Epithelial cell of esophagus (primary cell): ENCODE measurements around the gene LRRC1.

Experiments used
- DNase-seq: peaks from one replicate; pipeline ENCODE4 v3.0.0; 2010; ENCODE audit warnings: low read depth
- H3K4me3 ChIP-seq: 2 replicates; pipeline ENCODE4 v1.5.1; 2011; ENCODE audit warnings: mild to moderate bottlenecking, low read length, control low read depth
- TF ChIP-seq, protein P1 (sequence below): IDR thresholded peaks from 2 replicates; pipeline ENCODE4 v1.5.1; 2011; ENCODE audit warnings: low read depth, mild to moderate bottlenecking, low read length, control low read depth, inconsistent platforms; ENCODE audit not compliant: insufficient read depth; ENCODE audit errors: missing control alignments

The LRRC1 gene

DNA sequence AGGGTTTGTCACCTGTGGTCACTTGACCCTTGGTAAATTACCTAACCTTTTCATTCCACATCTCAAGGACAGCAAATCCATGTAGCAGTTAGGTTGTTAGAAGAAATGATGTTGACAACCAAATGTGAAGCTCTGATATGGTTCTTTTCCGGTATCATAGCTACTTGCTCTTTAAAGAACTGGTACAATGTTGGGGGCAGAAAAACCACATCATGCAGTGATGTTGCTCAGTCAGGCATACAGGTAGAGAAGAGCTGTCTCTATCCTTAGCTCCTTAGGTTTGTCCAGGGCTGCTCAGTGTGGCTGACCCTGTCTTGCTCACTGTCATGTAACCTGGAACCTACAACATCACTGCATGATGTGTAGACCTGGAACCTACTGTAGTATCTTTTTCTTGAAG is 135.5 kb downstream of the LRRC1 start:
- no peak overlapping the region for H3K4me3 ChIP-seq
- no peak for DNase-seq
- TF ChIP-seq, protein P1, sequence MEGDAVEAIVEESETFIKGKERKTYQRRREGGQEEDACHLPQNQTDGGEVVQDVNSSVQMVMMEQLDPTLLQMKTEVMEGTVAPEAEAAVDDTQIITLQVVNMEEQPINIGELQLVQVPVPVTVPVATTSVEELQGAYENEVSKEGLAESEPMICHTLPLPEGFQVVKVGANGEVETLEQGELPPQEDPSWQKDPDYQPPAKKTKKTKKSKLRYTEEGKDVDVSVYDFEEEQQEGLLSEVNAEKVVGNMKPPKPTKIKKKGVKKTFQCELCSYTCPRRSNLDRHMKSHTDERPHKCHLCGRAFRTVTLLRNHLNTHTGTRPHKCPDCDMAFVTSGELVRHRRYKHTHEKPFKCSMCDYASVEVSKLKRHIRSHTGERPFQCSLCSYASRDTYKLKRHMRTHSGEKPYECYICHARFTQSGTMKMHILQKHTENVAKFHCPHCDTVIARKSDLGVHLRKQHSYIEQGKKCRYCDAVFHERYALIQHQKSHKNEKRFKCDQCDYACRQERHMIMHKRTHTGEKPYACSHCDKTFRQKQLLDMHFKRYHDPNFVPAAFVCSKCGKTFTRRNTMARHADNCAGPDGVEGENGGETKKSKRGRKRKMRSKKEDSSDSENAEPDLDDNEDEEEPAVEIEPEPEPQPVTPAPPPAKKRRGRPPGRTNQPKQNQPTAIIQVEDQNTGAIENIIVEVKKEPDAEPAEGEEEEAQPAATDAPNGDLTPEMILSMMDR, result no peak

DNA sequence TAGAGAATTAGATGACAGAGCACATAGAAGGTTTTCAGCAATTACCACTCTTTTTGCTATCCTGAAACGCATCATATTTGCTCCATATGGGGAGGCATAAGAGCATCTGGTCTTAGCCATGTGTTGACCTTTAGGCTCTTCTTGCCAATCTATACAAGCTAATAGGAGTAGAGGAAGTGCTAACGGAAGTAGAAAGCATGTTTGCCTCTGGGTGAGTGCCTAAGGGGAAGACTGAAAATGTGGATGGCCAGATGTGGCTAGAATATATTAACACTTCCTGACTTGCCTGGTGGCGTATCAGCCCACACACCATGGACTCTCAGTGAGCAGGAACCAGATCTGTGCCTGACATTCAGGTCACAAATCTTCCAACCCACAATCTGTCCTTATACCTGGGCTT is 136.3 kb downstream of the LRRC1 start:
- TF ChIP-seq, protein P1, result no peak
- DNase-seq, result no peak
- no peak overlapping the region for H3K4me3 ChIP-seq

DNA sequence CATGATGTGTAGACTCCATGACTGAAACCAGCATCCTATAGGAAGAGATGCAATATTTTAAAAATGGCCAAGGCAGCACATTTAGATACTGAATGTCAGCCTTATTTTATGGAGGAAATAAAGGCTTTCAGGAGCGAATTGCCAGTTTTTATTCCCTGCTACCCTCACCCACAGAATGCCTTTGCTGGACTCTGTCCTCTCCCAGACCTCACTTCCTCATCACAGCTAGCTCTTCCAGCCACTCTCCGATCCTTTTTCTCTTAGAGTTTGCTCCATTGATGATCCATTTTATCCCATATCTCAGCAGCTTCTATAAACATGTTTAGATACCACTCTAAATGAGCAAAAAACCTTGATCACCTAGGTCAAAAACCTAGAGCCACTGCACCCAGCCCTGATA is 137.7 kb downstream of the LRRC1 start:
- no peak for DNase-seq
- H3K4me3 ChIP-seq, result no peak overlapping the region
- TF ChIP-seq, protein P1, result no peak

DNA sequence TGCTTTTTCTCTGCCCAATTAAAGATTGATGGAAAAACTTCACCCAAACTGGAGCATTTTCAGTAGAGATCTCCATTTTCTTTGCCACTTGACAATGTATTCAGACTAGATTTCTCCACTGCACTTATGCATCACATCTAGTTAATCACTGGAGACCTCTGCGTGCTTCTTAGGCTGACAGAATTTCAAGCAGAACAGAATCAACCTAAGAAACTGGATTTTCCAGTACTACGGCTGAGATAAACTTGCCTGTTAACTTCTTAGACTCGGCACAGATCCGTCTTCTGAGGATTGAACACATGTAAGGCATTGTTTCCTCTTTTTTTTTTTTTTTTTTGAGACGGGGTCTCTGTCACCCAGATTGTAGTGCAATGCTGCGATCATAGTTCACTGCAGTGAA is 139.2 kb downstream of the LRRC1 start:
- TF ChIP-seq, protein P1, result no peak
- no peak overlapping the region for H3K4me3 ChIP-seq
- peak; percentile 73 for DNase-seq

DNA sequence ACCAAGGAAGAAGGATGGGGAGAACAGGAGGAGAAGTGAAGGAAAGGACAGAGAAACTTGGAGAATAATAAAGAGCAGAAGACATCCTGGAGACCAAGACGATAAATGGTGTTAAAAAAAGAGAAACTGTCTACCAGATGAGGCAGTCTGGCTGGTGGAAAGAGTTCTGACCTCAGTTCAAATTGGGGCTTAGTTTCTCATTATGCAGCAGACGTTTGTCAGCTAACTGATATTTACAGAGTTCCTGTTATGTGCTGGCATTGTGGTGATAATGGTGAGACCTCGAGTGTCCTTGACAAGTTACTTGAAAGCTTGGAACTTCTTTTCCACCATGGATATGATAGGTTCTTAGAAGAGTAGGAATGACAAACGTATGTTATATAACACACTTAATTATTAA is 142.7 kb downstream of the LRRC1 start:
- no peak overlapping the region for H3K4me3 ChIP-seq
- TF ChIP-seq, protein P1, result no peak
- no peak for DNase-seq

DNA sequence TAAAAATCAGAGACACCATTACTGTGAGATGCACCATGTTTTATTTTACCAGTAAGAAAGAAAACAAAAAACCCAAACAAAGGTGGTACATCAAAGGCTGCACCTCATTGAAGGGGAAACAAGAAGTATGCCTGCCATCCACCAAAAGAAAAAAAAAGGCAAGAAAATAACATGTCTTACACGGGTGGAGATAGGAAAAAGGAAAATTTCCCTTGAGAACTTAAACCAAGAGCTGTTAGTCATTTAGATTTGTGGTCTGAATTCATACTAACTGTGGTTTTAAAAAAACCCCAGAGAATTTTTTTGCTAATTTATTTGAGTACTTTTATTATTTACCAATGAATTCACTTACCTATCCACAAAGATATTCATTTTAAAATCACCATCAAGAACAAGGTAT is 144.0 kb downstream of the LRRC1 start:
- DNase-seq, result no peak
- H3K4me3 ChIP-seq, result no peak overlapping the region
- TF ChIP-seq, protein P1, result no peak

DNA sequence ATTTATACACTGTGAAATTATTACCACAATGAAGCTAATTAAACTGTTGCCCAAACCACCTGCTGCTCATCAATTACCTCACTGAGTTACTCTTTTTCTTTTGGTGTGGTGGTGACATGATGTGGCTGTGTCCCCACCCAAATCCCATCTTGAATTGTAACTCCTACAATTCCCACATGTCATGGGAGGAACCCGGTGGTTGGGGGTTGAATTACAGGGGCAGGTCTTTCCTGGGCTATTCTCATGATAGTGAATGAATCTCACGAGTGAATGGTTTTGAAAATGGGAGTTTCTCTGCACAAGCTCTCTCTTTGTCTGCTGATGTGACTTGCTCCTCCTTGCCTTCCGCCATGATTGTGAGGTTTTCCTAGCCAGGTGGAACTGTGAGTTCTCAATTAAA is 145.0 kb downstream of the LRRC1 start:
- TF ChIP-seq, protein P1, result no peak
- DNase-seq, result no peak
- H3K4me3 ChIP-seq, result no peak overlapping the region
